ENCODE data around the gene DENND4A.

Gene DENND4A

DNA sequence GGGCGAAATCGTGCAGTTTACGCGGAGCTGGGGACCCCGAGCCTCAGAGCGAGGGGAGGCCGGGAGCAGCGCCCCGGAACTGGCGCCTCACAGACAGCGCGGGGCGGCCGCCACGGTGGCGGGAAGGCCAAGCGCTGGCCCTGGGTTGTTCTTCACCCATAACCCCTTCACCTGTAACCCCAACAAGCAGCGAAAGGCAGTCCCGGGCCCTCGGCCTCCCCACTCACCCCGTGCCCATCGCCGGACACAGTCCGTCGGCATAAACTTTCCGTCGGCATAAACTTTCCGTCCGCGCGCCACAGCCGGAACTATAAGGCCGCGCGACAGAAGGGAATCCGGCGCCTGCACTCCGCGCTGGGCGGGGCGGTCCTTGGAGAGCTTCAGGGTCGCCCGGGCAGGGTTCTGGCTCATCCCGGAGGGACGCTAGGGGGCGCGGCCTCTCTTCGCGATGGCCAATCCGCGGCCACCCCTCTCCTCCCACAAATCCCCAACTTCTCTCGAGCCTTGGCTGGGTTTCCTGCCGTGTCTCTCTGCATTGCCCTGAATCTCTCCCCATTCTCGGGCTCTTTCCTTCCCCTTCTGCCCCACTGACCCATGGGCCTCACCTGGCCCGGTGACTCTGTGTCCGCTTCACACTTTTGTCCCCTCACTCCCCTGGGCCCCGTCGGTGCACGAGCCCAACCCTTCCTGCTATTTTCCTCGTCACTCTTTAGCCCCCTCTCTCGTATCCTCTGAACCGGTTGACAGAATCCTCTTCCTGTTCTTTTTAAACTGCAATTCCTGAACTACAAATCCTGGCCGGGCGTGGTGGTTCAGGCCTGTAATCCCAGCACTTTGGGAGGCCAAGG is 181.0 kb downstream of the DENND4A start, which contains the start of gene INTS14:
INTS14 (minus strand) TSS at position 261 of the 848 bp plus-strand sequence. CDS start 3,751 bp downstream, outside the sequence.
- peak within 1 kb of the TSS; percentile 95 for H3K4me3 ChIP-seq (ENCODE audit: low read depth, low read length)
- TF ChIP-seq, protein P1, sequence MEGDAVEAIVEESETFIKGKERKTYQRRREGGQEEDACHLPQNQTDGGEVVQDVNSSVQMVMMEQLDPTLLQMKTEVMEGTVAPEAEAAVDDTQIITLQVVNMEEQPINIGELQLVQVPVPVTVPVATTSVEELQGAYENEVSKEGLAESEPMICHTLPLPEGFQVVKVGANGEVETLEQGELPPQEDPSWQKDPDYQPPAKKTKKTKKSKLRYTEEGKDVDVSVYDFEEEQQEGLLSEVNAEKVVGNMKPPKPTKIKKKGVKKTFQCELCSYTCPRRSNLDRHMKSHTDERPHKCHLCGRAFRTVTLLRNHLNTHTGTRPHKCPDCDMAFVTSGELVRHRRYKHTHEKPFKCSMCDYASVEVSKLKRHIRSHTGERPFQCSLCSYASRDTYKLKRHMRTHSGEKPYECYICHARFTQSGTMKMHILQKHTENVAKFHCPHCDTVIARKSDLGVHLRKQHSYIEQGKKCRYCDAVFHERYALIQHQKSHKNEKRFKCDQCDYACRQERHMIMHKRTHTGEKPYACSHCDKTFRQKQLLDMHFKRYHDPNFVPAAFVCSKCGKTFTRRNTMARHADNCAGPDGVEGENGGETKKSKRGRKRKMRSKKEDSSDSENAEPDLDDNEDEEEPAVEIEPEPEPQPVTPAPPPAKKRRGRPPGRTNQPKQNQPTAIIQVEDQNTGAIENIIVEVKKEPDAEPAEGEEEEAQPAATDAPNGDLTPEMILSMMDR (IDR thresholded peaks at IDR 0.05; ENCODE audit: insufficient read depth, low read depth, low read length, missing control alignments), result peak; percentile 68
- DNase-seq (ENCODE audit: low read depth), result peak; percentile 98
